NCI-H2196 (cell line): ENCODE results near the gene COL21A1.

ENCODE experiments used
- DNase-seq: peaks from one replicate; lab custom pipeline; 2025; ENCODE audit not compliant: unreplicated experiment; lab: John Stamatoyannopoulos, UW

Gene COL21A1

DNA sequence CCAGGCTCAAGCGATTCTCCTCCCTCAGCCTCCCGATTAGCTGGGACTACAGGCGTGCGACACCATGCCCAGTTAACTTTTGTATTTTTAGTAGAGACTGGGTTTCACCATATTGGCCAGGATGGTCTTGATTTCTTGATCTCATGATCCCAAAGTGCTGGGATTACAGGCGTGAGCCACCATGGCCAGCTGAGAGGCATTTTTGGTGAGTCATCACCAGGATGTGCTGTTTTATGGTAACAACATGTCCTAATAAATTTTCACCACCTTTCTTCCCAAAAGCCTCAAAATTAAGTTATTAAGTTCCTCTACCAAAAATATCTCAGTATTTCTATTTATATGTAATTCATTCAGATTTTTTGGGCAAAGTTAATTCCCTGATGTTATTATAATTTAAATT, 53.5 kb downstream of the COL21A1 start:
- no peak for DNase-seq

DNA sequence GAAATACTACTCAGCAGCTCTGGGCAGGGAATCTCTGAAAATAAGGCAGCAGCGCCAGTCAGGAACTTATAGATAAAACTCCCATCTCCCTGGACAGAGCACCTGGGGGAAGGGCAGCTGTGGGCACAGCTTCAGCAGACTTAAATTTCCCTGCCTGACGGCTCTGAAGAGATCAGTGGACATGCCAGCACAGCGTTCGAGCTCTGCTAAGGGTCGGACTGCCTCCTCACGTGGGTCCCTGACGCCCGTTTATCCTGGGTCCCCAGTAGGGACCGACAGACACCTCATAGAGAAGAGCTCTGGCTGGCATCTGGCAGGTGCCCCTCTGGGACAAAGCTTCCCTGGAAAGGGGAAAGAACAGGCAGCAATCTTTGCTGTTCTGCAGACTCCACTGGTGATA, 59.0 kb downstream of the COL21A1 start:
- no peak for DNase-seq

DNA sequence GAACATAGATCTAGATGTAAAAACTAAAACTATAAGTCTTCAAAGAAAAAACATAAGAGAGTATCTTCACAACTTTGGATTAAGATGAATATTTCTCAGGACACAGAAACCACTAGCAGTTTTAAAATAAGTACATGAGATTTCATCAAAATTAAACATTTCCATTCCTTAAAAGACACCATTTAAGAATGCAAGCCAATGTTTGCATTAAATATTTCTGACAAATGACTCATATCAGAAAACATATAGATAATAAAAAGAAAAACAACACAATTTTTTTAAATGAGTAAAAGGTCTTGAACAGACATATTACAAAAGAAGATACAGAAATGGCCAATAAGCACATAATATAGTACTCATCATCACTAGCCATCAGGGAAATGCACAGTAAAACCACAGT, 59.7 kb downstream of the COL21A1 start:
- DNase-seq = no peak

GRCh38 chr6:56176741-56177140, 70.6 kb downstream of the COL21A1 start:
- no peak for DNase-seq

DNA sequence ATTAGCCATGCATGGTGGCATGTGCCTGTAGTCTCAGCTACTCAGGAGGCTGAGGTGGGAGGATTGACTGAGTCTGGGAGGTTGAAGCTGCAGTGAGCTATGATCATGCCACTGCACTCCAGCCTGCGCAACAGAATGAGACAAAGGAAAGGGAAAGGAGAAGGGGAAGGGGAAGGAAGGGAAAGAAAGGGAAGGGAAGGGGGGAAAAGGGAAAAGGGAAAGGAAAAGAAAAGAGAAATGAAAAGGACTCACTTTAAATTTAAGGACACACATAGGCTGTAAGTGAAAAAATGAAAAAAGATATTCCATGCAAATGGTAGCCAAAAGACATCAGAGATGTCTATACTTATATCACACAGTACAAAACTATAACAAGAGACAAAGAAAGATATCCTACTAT, 74.2 kb downstream of the COL21A1 start:
- DNase-seq = no peak

GRCh38 chr6:56172144-56172543, 75.2 kb downstream of the COL21A1 start:
- DNase-seq = peak; percentile 3

GRCh38 chr6:56169366-56169765, 78.0 kb downstream of the COL21A1 start:
- no peak for DNase-seq

GRCh38 chr6:56168596-56168995, 78.8 kb downstream of the COL21A1 start:
- no peak for DNase-seq

GRCh38 chr6:56162081-56162480, 85.3 kb downstream of the COL21A1 start:
- DNase-seq = no peak

GRCh38 chr6:56160489-56160888, 86.9 kb downstream of the COL21A1 start:
- no peak for DNase-seq

- DNase-seq = no peak
These were observed 88.8 kb downstream of the COL21A1 start for GRCh38 chr6:56158571-56158970.

- DNase-seq = no peak
These were observed 90.7 kb downstream of the COL21A1 start for GRCh38 chr6:56156643-56157042.

DNA sequence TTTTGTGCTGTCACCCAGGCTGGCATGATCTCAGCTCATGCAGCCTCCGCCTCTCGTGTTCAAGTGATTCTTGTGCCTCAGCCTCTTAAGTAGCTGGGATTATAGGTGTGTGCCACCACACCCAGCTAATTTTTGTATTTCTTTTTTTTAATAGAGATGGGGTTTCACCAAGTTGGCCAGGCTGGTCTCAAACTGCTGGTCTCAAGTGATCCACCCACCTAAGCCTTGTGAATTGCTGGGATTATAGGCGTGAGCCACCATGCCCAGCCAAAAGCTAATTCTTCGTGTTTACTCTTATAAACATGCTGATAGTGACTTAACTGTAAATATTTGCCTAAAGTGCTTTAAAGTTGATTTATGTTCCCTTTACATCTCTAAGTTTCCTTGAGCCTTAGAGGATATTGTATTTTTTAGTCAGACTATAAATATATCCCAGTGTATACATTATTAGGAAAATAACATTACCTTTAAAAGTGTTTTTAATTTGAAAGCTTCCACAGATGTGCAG, 91.7 kb downstream of the COL21A1 start:
- DNase-seq = no peak

DNA sequence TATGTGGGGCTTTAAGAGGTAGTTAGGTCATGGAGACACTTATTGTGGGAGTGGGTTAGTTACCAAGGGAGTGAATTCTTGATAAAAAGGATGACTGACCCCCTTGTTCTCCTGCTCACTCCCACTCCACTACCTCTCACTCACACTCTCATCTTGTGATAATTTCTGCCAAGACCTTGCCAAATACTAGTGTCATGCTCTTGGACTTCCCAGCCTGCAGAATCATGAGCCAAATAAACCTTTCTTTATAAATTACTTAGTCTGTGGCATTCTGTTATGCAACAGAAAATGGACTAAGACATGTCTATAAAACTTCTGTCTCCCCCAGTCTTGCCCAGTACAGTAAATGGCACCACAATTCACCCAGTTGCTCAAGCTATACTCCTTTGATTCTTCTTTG, 93.3 kb downstream of the COL21A1 start:
- no peak for DNase-seq

DNA sequence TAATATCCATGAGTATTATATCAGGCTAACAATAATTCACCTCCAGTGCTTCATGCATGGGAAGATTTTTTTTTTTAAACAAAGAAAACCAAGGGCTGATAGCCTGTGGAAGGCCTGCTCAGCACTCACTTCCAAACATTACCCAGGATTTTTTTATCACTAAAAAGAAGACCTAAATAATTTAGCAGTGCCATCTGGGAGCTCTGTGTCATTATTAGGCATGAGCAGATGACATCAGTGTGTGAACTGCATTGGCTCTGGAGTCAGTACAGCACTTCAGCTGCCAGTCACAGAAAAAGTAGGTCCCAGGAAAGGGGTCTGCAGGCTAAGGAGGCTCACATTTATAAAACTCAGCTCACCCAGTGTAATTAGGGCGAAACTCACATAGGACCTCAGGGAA, 94.8 kb downstream of the COL21A1 start:
- no peak for DNase-seq

DNA sequence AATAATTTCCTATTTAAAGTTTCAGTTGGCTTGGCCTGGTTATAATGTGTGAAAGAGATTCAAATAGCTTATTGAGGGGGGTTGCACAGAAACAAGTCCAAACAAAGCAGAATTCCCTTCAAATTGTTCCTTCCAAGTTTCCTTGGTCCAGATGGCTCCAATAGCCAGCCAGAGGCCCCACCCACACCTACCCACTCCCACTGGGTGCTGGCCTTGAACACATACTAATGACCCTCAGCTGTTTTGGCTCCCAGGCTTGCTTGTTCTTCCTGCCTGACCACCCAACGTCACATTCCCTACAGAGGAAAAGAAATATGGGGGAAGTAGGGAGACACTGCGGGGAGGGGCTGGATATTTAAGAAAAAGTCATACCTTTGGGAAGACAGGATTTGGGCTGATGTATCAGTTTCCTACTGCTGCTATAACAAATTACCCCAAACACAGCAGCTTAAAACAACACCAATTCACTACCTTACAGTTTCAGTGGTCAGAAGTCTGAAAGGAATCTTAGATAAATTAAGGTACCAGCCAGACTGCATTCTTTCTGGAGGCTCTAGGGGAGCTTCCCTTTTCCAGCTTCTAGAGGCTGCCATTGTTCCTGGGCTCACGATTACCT, 95.7 kb downstream of the COL21A1 start:
- no peak for DNase-seq

DNA sequence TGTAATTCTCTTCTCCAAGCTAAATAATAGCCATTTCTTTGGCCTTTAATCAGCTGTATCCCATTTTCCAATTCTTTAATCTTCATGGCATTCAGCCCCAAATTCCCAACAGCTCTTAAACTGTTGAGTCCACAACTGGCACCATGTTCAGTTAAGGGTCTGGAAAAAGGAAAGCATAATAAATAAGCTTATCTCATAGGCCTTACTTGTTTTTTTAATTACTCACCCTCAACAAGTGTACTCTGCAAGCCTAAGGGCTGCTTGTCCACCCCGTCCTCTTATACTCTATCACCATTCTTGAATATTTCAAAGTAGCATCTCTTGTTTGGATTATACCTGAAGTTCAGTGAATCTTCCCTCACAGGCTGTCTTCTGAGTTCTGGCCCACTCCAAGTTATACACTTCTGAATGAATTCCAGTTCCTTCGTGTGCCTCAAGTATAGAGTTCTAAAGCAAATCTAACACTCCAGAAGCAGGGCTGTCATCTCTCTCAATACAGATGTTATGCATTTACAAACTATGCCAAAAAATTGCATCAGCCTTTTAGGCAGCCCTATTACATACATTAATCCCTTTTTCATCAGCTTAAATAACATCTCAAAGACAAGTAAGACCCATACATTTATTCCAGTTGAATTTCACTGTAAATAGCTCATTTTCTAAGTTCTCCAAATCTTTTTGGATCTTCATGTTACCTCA, 98.7 kb downstream of the COL21A1 start:
- no peak for DNase-seq

DNA sequence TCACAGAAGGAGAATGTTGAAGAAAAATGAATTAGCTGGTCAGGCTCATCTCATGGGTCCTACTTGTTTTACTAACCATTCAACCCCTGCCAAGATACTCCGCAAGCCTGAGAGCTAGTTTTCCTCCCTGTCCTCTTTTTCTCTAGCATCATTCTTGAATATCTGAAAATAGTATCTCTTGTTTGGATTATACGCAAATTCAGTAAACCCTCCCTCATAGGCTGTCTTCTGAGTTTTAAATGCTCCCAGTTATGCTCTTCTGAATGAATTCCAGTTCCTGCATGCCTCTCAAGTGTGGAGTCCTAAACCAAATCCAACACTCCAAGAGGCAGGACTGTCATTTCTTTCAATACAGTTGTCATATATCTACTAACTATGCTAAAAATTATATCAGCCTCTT, 99.6 kb downstream of the COL21A1 start:
- DNase-seq = no peak

GRCh38 chr6:56146086-56146485, 101.3 kb downstream of the COL21A1 start:
- DNase-seq = no peak

- DNase-seq = no peak
These were observed 101.8 kb downstream of the COL21A1 start for GRCh38 chr6:56145616-56146015.

GRCh38 chr6:56144538-56145324, 102.6 kb downstream of the COL21A1 start:
- no peak for DNase-seq

GRCh38 chr6:56143796-56144195, 103.6 kb downstream of the COL21A1 start:
- DNase-seq = no peak
